ENCODE results near the gene BRME1.

The BRME1 gene

GRCh38 chr19:13848798-13849676 lies 56.9 kb downstream of the BRME1 start:
- no peak for TF ChIP-seq CTCF (conservative IDR thresholded peaks at IDR 0.05; ENCODE audit: low read depth, low read length)
- DNase-seq (ENCODE audit: low read depth) = no peak
- no peak overlapping the region for H3K4me3 ChIP-seq (ENCODE audit: low read depth, low read length)

GRCh38 chr19:13848340-13848677 lies 57.6 kb downstream of the BRME1 start:
- TF ChIP-seq CTCF (conservative IDR thresholded peaks at IDR 0.05; ENCODE audit: low read depth, low read length) = no peak
- H3K4me3 ChIP-seq (ENCODE audit: low read depth, low read length) = no peak overlapping the region
- DNase-seq (ENCODE audit: low read depth) = no peak

DNA sequence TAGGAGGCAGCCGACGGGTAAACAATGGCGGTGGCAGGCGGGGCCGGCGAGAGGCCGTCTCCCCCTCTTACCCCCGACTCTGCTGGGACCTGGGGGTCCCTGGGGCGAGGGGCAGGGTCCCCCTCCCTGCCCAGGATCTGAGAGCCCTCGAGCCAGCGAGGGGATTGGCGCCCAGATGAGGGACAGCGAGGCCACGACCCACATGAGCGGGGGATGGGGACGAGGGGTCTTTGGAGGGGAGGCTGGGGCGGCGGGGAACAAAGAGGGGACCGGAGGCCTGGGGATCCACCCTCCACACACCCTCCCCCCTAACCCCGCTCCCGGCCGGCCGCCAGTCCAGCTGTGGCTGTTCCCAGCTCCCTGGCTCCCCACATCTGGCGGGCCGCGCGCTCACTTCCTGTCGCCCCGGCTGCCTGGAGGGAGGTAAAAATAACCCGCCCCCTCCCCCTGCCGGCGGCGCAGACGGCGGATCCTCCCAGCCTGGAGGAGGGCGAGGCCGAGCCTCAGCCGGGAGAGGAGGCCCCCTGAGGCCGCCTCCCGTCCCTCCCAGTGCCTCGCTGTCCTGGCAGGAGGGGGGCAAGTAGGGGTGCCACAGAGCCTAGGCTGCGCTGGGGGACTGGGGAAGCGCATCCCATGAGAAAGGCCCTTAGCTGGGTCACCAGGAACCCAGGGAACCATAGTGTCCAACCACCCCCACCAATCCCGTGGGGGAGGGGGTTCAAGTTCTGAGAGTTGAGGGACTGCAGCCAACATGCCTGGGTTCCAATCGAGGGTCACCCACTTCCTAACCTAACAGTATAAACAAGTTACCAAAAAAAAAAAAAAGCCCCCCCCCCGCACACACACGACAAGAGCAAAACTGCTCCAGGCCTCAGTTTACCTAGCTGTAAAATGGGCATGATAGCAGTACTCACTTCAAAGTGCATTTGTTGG lies 58.2 kb downstream of the BRME1 start:
- H3K4me3 ChIP-seq (ENCODE audit: low read depth, low read length) = peak overlapping the region; percentile 60
- peak; percentile 96 for DNase-seq (ENCODE audit: low read depth)
- peak; percentile 27 for TF ChIP-seq CTCF (conservative IDR thresholded peaks at IDR 0.05; ENCODE audit: low read depth, low read length)

DNA sequence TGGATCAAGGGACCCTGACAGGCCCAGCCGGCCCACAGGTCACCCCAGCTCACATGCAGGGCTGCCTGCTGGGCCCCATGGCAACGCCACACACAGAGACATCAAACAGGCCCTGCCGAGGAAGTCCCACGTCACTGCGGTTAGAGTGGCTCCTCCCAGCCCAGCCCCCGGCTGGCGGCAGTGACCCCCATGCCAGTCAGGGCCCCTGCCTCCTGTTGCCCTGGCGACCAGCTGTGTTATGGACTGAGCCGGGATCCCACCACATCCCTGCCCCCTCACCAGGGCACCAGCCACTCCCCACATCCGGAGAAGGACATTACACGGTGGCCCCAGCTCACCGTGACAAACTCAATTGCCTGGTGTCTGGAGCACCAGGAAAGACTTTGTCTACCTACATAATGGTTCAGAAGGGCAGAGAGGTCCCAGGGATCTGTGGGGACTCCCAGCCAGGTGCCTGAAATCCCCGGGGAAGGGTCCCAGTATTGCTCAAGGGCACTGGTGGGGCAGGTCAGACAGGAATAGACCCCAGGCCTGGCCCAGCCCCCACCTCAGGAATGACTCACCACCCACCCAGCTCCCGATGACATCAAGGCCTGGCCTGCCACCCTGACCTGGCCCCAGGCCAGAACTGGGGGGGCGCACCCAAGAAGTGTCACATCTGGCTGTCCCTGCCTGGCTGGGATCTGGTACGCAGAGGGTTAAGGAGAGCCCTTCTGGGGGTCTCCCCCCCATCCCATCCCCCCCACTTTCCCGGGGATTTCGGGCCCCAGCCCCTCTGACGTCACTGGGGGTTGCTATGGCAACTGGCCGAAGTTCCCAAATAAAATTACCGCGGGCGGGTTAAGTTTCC lies 59.1 kb downstream of the BRME1 start:
- no peak for TF ChIP-seq CTCF (conservative IDR thresholded peaks at IDR 0.05; ENCODE audit: low read depth, low read length)
- peak overlapping the region; percentile 60 for H3K4me3 ChIP-seq (ENCODE audit: low read depth, low read length)
- peak; percentile 94 for DNase-seq (ENCODE audit: low read depth)

GRCh38 chr19:13844130-13844631 lies 61.7 kb downstream of the BRME1 start:
- TF ChIP-seq CTCF (conservative IDR thresholded peaks at IDR 0.05; ENCODE audit: low read depth, low read length) = no peak
- DNase-seq (ENCODE audit: low read depth) = no peak
- no peak overlapping the region for H3K4me3 ChIP-seq (ENCODE audit: low read depth, low read length)
